Effector memory CD4-positive, alpha-beta T cell (primary cell): ENCODE measurements around the gene RPL37A.

Source experiments
- DNase-seq, 3 donors: peaks; one replicate each; pipeline ENCODE4 v3.0.0-alpha.2; 2020
- H3K27ac ChIP-seq: 2 replicates; pipeline ENCODE4 v1.7.0; 2013; ENCODE audit warnings: mild to moderate bottlenecking, low read length, moderate library complexity; ENCODE audit not compliant: insufficient read depth, poor library complexity, severe bottlenecking
- H3K27me3 ChIP-seq: replicated peaks from 2 replicates; pipeline ENCODE4 v1.7.0; 2013; ENCODE audit warnings: mild to moderate bottlenecking, low read length; ENCODE audit not compliant: insufficient read depth, control insufficient read depth, poor library complexity, severe bottlenecking
- H3K36me3 ChIP-seq: 2 replicates; pipeline ENCODE4 v1.7.0; 2013; ENCODE audit warnings: mild to moderate bottlenecking, low read length, moderate library complexity; ENCODE audit not compliant: control insufficient read depth, insufficient read depth
- H3K4me1 ChIP-seq: 2 replicates; pipeline ENCODE4 v1.7.0; 2013; ENCODE audit warnings: low read length, mild to moderate bottlenecking; ENCODE audit not compliant: control insufficient read depth, insufficient read depth, poor library complexity, severe bottlenecking
- H3K4me3 ChIP-seq: 2 replicates; pipeline ENCODE4 v1.7.0; 2013; ENCODE audit warnings: low read length, low read depth, mild to moderate bottlenecking; ENCODE audit not compliant: insufficient read depth, poor library complexity, severe bottlenecking
- H3K9me3 ChIP-seq: 2 replicates; pipeline ENCODE4 v1.7.0; 2013; ENCODE audit warnings: mild to moderate bottlenecking, low read length, moderate library complexity; ENCODE audit not compliant: control insufficient read depth

Gene RPL37A

DNA sequence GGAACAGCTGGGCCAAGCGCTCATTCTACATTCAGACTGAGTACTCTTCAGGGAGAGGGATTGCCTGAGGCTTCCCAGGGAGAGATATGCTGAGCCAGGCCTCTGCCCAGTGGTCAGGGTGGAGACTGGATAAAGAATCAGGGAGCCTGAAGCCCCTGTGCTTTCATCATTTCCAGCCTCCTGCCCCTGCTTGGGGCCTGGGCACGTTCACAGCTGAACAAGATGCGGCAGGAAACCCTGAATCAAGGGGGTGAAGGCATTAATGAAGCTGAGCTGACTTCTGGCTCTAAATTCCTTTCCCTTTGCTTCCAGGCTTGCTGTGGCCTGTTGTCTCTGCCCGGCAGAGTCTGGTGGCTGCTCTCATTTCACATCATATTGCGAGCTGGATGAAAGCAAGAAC is 35.0 kb downstream of the RPL37A start:
- H3K27me3 ChIP-seq = no peaks in the 10 kb centered on the region
- H3K4me3 ChIP-seq = no peak overlapping the region
- H3K9me3 ChIP-seq = no peaks in the 10 kb centered on the region
- no peak overlapping the region for H3K27ac ChIP-seq
- no peaks in the 10 kb centered on the region for H3K36me3 ChIP-seq
- H3K4me1 ChIP-seq = no peaks in the 10 kb centered on the region
- DNase-seq = no peak

DNA sequence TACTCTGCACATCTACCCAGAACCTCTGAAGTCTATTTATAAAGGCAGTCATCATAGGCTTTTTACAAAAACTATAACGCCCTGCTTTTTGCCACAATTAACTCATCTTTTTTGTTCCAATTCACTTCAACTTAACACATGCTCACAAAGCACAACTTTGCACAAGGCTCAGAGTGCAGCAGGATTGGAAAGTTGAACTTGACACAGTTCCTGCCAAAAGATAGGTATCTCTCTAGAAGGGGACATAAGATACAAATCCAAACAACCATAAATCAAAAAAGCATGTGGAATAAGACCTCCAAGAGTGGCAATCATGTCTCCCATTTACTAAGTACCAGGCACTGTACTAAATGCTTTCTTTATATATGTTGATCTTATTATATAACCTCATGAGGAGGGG is 36.2 kb downstream of the RPL37A start:
- Histone ChIP-seq H3K36me3 (no peaks in the 10 kb centered on the region), H3K9me3 (no peaks in the 10 kb centered on the region), H3K27ac (no peak overlapping the region), H3K4me1 (no peaks in the 10 kb centered on the region), H3K4me3 (no peak overlapping the region), H3K27me3 (no peaks in the 10 kb centered on the region)
- no peak for DNase-seq

DNA sequence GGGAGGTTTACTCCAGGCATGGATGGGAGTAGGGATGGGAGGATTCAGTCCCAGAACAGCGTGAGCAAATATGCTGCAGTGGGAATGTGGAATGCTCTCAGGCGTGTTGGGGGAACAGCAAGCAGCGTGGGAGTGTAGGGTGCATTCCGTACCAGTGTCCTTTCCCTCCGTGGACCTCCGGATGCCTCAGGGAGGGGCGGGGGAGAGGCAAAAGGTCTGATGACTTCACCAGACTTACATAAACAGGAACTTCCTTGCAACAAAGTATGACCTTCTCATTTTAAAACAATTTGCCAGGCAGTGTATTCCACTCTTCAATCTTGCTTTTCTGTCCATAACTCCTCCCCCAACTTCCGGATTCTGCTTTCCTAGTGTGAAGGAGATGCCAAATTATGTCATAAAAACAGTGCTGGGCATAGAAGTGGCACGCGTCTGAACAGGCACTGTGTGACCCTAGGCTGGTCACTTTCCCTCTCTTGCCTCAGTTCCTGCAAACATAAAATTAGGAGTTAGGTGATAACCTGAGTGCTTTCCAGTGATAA is 36.9 kb downstream of the RPL37A start:
- Histone ChIP-seq H3K4me3 (no peak overlapping the region), H3K27me3 (no peaks in the 10 kb centered on the region), H3K4me1 (no peaks in the 10 kb centered on the region), H3K9me3 (no peaks in the 10 kb centered on the region), H3K36me3 (no peaks in the 10 kb centered on the region), H3K27ac (no peak overlapping the region)
- no peak for DNase-seq

DNA sequence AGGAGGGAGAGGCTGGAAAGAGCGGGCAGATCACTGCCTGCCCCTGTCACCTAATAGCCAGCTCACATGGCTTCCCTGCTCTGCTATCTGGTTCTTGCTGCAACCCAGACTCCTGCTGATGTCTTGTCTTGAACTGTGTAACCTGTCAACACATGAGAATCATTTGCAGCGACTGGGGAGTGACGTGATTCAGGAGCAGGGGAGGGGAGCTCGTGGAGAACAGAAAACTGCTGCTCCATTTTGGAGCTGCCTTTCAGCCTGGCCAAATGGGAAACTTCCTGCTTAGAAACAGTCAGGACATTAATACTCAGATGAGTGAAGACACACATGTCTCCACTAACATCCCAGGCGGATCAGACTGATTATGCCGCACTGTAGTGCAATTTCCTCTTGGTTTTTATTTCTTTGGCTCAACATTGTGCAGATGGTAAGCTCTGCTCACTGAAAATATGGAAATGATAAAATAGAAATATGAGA is 38.1 kb downstream of the RPL37A start:
- no peak for DNase-seq
- H3K4me1 ChIP-seq = no peaks in the 10 kb centered on the region
- H3K4me3 ChIP-seq = no peak overlapping the region
- no peaks in the 10 kb centered on the region for H3K27me3 ChIP-seq
- no peaks in the 10 kb centered on the region for H3K36me3 ChIP-seq
- H3K9me3 ChIP-seq = no peaks in the 10 kb centered on the region
- H3K27ac ChIP-seq = no peak overlapping the region

DNA sequence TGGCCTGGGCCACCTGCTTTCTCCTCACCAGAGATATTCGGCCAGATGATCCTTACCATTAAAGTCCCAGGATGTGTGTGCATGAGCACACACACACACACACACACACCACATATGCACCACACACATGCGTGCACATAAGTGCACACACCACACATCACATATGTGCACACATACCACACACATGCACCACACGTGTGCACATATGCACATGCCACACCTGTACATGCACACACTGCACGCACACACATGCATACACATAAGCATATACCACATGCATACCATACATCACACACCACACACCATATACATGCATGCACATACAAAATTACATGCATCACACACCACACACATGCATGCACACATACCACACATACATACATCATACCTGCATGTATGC is 38.7 kb downstream of the RPL37A start:
- Histone ChIP-seq H3K36me3 (no peaks in the 10 kb centered on the region), H3K27ac (no peak overlapping the region), H3K4me3 (no peak overlapping the region), H3K4me1 (no peaks in the 10 kb centered on the region), H3K27me3 (no peaks in the 10 kb centered on the region), H3K9me3 (no peaks in the 10 kb centered on the region)
- DNase-seq = no peak

DNA sequence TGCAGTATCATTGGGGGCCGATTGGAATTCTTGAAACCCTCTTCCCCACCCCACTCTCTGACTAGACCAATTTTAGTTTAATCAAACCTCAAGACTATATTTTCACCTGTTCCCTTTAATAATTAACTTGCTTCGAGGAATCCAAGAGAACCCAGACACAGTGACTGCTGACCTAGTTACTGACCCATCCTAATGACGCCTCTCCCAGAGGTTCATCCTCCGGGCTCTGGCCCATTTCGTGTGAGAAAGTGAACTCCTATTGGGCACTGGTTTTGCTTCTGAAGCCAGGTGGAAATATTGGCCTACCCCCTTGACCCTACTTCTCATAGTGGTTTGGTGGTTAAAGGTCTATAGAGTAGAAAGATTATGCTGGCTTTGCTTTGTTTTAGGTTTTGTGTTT is 39.9 kb downstream of the RPL37A start:
- no peak for DNase-seq
- Histone ChIP-seq H3K27me3 (no peaks in the 10 kb centered on the region), H3K4me1 (no peaks in the 10 kb centered on the region), H3K27ac (no peak overlapping the region), H3K36me3 (no peaks in the 10 kb centered on the region), H3K4me3 (no peak overlapping the region), H3K9me3 (no peaks in the 10 kb centered on the region)

DNA sequence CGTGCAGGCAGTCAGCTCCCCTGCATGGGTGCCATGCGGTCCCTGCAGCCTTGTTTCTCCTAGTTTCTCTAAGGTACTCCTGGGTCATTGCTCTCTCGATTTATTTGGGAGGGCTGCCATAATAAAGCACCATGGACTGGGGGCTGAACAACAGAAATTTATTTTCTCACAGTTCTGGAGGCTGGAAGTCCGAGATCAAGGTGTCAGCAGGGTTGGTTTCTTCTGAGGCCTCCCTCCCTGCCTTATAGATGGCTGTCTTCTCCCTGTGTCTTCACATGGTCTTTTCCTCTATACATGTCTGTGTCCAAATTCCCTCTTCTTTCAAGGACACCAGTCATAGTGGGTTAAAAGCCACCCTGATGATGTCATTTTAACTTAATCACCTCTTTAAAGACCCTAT is 40.5 kb downstream of the RPL37A start:
- no peak overlapping the region for H3K27ac ChIP-seq
- H3K36me3 ChIP-seq = no peaks in the 10 kb centered on the region
- H3K4me3 ChIP-seq = no peak overlapping the region
- no peaks in the 10 kb centered on the region for H3K4me1 ChIP-seq
- H3K9me3 ChIP-seq = no peaks in the 10 kb centered on the region
- H3K27me3 ChIP-seq = no peaks in the 10 kb centered on the region
- DNase-seq = no peak

DNA sequence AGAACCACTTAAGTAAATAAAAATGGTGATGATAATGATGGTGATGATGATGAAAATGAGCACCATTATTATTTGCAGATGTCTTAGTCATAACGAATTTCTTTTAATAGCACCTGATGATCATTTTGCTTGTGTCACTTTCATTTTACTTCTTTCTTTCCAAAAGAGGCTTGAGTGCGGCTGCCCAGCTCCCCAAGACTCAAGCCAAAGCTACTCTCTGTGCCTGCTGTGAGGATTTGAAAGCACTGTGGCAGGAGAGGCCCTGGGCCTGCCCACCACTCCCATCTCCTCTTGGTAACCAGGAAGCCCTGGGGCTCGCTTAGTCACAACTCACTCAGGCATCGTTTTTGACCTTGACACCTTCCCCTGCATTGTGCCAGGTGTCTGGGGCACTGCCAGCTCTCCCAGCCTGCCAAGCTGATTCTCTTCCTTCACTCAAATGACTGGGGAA is 41.2 kb downstream of the RPL37A start:
- H3K36me3 ChIP-seq = no peaks in the 10 kb centered on the region
- no peaks in the 10 kb centered on the region for H3K27me3 ChIP-seq
- H3K27ac ChIP-seq = no peak overlapping the region
- no peak for DNase-seq
- no peak overlapping the region for H3K4me3 ChIP-seq
- no peaks in the 10 kb centered on the region for H3K4me1 ChIP-seq
- H3K9me3 ChIP-seq = no peaks in the 10 kb centered on the region

DNA sequence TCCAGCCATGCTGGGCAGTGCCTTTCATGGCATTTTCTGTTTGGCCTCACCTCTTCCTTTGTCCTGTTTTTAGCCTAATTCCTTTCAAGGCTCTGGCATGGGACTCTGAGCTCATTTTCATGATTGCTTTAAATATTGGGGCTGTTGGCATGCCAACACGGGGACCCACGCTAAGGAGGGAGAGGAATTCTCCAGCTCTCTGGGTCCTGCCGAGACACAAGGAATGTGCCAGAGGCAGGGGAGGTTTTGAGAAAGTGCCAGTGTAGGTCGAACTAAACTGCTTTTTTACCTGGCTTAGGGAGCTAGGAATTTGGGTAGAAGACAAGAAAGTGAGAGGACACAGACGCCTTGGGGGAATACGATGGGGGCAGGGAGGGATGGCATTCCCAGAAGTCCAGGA is 42.3 kb downstream of the RPL37A start:
- Histone ChIP-seq H3K27ac (no peak overlapping the region), H3K9me3 (no peaks in the 10 kb centered on the region), H3K27me3 (no peaks in the 10 kb centered on the region), H3K4me3 (no peak overlapping the region), H3K36me3 (no peaks in the 10 kb centered on the region), H3K4me1 (no peaks in the 10 kb centered on the region)
- DNase-seq = no peak

DNA sequence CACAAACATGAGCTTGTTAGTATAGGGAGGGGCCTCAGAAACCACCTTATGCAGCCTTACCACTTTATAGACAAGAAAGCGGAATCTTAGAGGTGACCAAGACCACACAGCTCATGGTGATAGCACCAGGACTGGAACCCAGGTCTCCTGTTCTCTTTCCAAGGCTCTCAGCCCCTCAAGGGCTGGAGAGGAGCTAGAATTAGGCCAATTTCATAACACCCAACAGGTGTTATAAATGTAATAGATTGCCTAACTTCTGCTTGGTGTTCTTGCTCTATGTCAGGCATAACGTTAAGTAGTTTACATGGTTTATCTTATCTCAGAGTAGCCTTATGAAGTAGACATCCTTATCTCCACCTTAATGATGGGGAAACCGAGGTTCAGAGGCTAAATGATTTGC is 42.9 kb downstream of the RPL37A start:
- no peak for DNase-seq
- Histone ChIP-seq H3K27me3 (no peaks in the 10 kb centered on the region), H3K36me3 (no peaks in the 10 kb centered on the region), H3K27ac (no peak overlapping the region), H3K4me3 (no peak overlapping the region), H3K4me1 (no peaks in the 10 kb centered on the region), H3K9me3 (no peaks in the 10 kb centered on the region)
